Measurements from ENCODE around the gene GARIN5A. TPM values are rescaled to one million over a fixed set of nuclear protein-coding genes. Genes with fewer than 3 reads are reported as not detected.
A peak's percentile ranks its signal among the peaks of the same experiment; 100 is the strongest.

The GARIN5A gene
- total RNA-seq = under 1 TPM in 1 of 2 experiments, not detected in 1; 0.33 TPM

GRCh38 chr19:50476224-50476906 is at the start of gene GARIN5A, which contains the start of gene EMC10:
Gene GARIN5A (minus strand): TSS chr19:50476848. CDS start chr19:50476388, 460 bp downstream.
Gene EMC10 (plus strand): TSS chr19:50476507. CDS start chr19:50476545, 38 bp downstream.
- H3K4me3 Mint-ChIP-seq = peak within 1 kb of the TSS; percentile 98
- H3K4me1 Mint-ChIP-seq = peaks cover 23% of the 10 kb centered on the region
- ChIA-PET CTCF (no interaction called here), POLR2A (interaction anchor here (1.2 kb wide), 1 partner anchor 35 kb away, joined by 4 read pairs; the partner anchor contains the start of gene JOSD2)
- H3K27me3 Mint-ChIP-seq = no peaks in the 10 kb centered on the region
- H3K27ac Mint-ChIP-seq = peak within 1 kb of the TSS; percentile 89
- no peaks in the 10 kb centered on the region for H3K9me3 Mint-ChIP-seq
- DNase-seq = peak; percentile 95
- peaks cover 29% of the 10 kb centered on the region for H3K36me3 Mint-ChIP-seq (ENCODE audit: low read depth)

GRCh38 chr19:50522881-50523280 is 46.2 kb upstream of the GARIN5A start:
- POLR2A ChIA-PET = no interaction called here
- CTCF ChIA-PET = no interaction called here
- no peaks in the 10 kb centered on the region for H3K27me3 Mint-ChIP-seq
- DNase-seq = no peak
- H3K27ac Mint-ChIP-seq = no peak overlapping the region
- no peak overlapping the region for H3K4me3 Mint-ChIP-seq
- no peaks in the 10 kb centered on the region for H3K9me3 Mint-ChIP-seq
- H3K4me1 Mint-ChIP-seq = no peaks in the 10 kb centered on the region
- H3K36me3 Mint-ChIP-seq (ENCODE audit: low read depth) = no peaks in the 10 kb centered on the region

GRCh38 chr19:50520822-50521465 is 44.3 kb upstream of the GARIN5A start:
- ChIA-PET CTCF (interaction anchor here (0.7 kb wide), 1 partner anchor 289 kb away, joined by 3 read pairs; no protein-coding TSS in a partner anchor), POLR2A (interaction anchor here (1.4 kb wide), 1 partner anchor 10 kb away, joined by 6 read pairs; the partner anchor contains the start of gene JOSD2)
- Mint-ChIP-seq H3K36me3 (ENCODE audit: low read depth) (no peaks in the 10 kb centered on the region), H3K9me3 (no peaks in the 10 kb centered on the region), H3K27me3 (no peaks in the 10 kb centered on the region), H3K4me1 (no peaks in the 10 kb centered on the region), H3K4me3 (no peak overlapping the region), H3K27ac (no peak overlapping the region)
- no peak for DNase-seq

DNA sequence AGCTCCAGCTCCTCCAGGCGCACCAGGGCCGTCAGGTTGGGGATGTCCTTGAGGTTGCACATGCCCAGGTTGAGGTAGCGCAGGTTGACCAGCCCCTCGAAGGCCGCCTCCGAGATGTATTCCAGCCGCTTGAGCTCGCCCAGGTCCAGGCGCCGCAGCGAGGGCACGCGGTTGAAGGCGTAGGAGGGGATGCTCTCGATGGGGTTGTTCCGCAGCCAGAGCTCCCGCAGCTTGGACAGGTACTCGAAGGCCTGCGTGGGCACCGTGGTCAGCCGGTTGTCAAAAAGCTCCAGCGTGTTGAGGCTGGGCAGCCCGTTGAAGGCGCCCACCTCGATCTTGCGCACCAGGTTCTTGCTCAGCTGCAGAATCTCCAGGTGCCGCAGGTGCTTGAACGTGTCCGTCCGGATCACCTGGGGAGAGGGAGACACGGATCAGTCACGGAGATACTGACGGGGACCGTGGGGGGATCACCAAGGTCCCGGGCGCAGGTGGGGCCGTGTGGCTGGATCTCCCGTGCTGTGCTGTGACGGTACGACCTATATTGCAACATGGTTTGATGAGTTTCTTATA is 42.4 kb upstream of the GARIN5A start:
- Mint-ChIP-seq H3K9me3 (no peaks in the 10 kb centered on the region), H3K4me1 (no peaks in the 10 kb centered on the region), H3K36me3 (ENCODE audit: low read depth) (no peaks in the 10 kb centered on the region), H3K27me3 (peaks cover 2% of the 10 kb centered on the region), H3K27ac (no peak overlapping the region), H3K4me3 (no peak overlapping the region)
- no peak for DNase-seq
- ChIA-PET POLR2A (no interaction called here), CTCF (no interaction called here)

- Mint-ChIP-seq H3K27me3 (peaks cover 2% of the 10 kb centered on the region), H3K27ac (no peak overlapping the region), H3K9me3 (no peaks in the 10 kb centered on the region), H3K4me3 (no peak overlapping the region), H3K36me3 (ENCODE audit: low read depth) (no peaks in the 10 kb centered on the region), H3K4me1 (no peaks in the 10 kb centered on the region)
- no peak for DNase-seq
- ChIA-PET POLR2A (no interaction called here), CTCF (no interaction called here)
Measured at GRCh38 chr19:50518091-50519005, 41.7 kb upstream of the GARIN5A start.

DNA sequence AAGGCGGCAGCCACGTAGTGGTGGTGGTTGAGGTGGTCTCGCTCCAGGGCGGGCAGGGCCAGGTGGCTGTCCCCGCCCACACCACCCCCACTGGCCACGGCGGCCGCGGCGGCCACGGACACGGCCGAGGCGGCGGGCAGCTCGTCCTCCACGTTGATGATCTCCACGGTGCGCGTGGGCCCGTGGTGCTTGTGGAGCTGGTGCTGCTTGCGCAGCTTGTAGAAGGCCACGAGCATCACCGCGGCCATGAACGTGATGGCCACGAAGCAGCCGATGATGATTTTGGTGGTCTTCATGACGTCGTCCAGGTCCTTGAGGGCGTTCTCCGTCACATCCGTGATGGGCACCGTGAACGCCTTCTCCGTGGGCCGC is 41.0 kb upstream of the GARIN5A start:
- no peak overlapping the region for H3K27ac Mint-ChIP-seq
- H3K4me1 Mint-ChIP-seq = no peaks in the 10 kb centered on the region
- ChIA-PET POLR2A (no interaction called here), CTCF (no interaction called here)
- peaks cover 2% of the 10 kb centered on the region for H3K27me3 Mint-ChIP-seq
- no peaks in the 10 kb centered on the region for H3K36me3 Mint-ChIP-seq (ENCODE audit: low read depth)
- DNase-seq = no peak
- H3K9me3 Mint-ChIP-seq = no peaks in the 10 kb centered on the region
- no peak overlapping the region for H3K4me3 Mint-ChIP-seq

DNA sequence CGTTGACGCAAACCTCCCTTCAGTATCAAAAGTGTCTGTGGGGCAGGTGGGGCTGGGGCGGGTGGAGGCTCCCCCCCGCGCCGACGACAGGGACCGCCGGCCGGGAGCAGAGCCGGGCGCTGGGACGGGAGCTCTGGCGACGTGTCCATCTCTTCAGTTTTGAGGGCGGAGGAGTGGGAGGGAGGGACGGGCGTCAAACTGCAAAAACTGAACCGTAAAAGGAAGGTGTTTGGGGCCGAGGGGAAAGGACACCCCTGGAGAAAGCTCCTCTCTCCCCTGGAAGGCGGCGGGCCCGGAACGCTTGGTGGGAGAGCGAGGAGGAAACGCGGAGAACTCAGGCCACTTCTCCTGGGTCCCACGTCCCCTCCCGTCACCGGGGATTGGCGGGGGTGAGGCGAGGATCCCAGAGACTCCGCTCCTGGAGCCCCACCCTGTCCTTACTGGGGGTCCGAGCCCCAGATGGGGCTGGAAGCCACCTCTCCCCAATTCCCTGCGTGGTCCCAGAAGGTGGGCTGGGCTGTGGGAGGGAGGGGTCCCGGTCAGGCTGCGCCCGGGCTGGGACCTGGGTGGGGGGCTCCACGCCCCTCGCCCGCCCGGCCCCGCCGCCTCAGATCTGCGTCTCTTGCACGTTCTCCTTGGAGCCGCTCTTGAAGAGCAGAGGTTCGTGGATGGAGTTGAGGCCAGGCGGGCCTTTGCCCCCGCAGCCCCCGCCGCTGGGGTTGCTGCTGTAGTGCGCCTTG is 40.5 kb upstream of the GARIN5A start:
- CTCF ChIA-PET = interaction anchor here (0.6 to 1.6 kb wide), 2 partner anchors 20 to 57 kb away, joined by 3 to 5 read pairs; no protein-coding TSS in a partner anchor
- H3K4me1 Mint-ChIP-seq = no peaks in the 10 kb centered on the region
- no peak overlapping the region for H3K27ac Mint-ChIP-seq
- H3K9me3 Mint-ChIP-seq = no peaks in the 10 kb centered on the region
- no peaks in the 10 kb centered on the region for H3K36me3 Mint-ChIP-seq (ENCODE audit: low read depth)
- no peak for DNase-seq
- peaks cover 2% of the 10 kb centered on the region for H3K27me3 Mint-ChIP-seq
- POLR2A ChIA-PET = no interaction called here
- H3K4me3 Mint-ChIP-seq = no peak overlapping the region

DNA sequence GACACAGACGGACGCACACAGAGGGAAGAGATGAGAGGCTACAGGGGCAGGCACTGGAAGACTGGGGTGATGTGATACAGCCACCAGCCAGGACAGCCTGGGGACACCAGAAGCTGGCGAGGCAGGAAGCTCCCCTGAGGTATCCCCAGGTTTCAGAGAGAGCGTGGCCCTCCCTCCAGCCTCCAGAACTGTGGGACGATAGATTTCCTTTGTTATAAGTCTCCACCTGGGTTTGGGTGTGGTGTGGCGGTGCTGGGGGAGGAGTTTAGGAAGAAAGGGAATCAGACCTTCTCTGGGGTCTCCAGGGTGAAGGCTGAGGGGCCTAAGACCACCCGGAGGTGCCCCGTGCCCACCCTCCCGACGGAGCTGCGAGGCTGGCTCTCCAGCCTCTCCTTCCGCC is 39.8 kb upstream of the GARIN5A start:
- no peak overlapping the region for H3K27ac Mint-ChIP-seq
- H3K9me3 Mint-ChIP-seq = no peaks in the 10 kb centered on the region
- peaks cover 3% of the 10 kb centered on the region for H3K4me1 Mint-ChIP-seq
- no peak for DNase-seq
- ChIA-PET CTCF (interaction anchor here (0.6 to 1.6 kb wide), 2 partner anchors 21 to 56 kb away, joined by 3 to 5 read pairs; no protein-coding TSS in a partner anchor), POLR2A (no interaction called here)
- no peaks in the 10 kb centered on the region for H3K36me3 Mint-ChIP-seq (ENCODE audit: low read depth)
- H3K27me3 Mint-ChIP-seq = peaks cover 2% of the 10 kb centered on the region
- H3K4me3 Mint-ChIP-seq = no peak overlapping the region

DNA sequence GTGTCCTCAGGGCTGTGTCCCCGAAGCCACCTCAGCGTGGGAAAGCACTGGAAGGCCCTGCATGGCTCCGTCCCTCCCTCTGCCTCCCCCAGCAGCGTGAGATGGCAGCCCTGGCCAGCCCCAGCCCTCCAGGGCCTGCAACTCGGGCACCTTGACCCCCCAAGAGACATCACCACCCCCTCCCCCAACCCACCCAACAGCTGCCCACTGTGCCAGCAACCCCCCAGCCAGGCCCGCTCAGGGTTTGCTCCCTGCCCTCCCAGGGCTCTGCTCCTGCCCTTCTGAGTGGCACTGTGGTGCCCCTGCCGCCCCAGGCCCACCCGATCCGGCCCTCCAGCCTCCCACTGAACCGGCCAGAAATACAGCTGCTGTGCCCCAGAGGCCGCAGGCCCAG is 38.5 kb upstream of the GARIN5A start:
- peaks cover 13% of the 10 kb centered on the region for H3K4me1 Mint-ChIP-seq

DNA sequence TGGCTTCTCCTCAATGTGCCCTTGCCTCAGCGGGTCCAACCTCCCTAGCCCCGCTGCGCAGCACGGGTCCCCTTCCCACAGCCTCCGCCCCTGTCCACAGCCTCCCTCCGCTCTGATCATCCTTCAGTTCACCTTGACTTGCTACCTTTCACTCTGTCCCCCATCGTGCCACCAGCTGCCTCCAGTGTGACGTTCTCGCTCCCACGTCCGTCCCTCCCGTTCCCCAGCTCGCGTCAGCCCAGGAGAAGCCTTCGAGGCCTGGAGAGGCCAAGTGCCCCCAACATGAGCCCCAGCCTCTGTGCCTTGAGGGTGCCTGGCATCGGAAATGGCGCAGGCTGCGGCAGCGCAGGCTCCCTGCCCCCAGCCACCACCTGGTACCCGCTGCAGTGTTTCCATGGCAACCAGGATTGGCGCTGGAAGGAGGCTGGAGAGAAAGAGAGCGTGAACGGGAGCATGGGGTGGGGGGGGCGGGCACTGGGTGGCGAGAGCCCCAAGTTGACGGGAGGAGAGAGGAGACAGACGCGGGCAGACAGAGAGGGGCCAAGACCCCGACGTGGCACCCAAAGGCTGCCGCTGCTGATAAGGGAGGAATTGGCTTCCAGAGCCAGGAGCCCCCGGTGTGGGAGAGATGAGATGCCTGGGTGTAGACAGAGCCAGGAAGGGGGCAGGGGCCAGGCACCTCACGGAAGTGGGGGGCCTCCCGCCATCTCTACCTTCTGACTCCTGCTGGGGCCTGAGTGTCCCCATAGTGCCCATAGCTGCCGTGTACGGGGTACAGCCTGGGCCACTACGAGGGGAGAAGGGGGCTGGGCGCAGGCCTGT is 37.9 kb upstream of the GARIN5A start:
- H3K27me3 Mint-ChIP-seq = peaks cover 2% of the 10 kb centered on the region
- H3K27ac Mint-ChIP-seq = no peak overlapping the region
- H3K4me3 Mint-ChIP-seq = no peak overlapping the region
- POLR2A ChIA-PET = no interaction called here
- H3K9me3 Mint-ChIP-seq = no peaks in the 10 kb centered on the region
- CTCF ChIA-PET = no interaction called here
- peaks cover 13% of the 10 kb centered on the region for H3K4me1 Mint-ChIP-seq
- H3K36me3 Mint-ChIP-seq (ENCODE audit: low read depth) = peaks cover 5% of the 10 kb centered on the region
- DNase-seq = no peak

More for the DNA sequence above, 38.5 kb upstream of the GARIN5A start:
- no peak overlapping the region for H3K27ac Mint-ChIP-seq
- no peaks in the 10 kb centered on the region for H3K9me3 Mint-ChIP-seq
- ChIA-PET CTCF (interaction anchor here (1.6 kb wide), 1 partner anchor 22 kb away, joined by 5 read pairs; no protein-coding TSS in a partner anchor), POLR2A (no interaction called here)
- no peak for DNase-seq
- no peak overlapping the region for H3K4me3 Mint-ChIP-seq
- H3K27me3 Mint-ChIP-seq = peaks cover 2% of the 10 kb centered on the region
- H3K36me3 Mint-ChIP-seq (ENCODE audit: low read depth) = peaks cover 5% of the 10 kb centered on the region

DNA sequence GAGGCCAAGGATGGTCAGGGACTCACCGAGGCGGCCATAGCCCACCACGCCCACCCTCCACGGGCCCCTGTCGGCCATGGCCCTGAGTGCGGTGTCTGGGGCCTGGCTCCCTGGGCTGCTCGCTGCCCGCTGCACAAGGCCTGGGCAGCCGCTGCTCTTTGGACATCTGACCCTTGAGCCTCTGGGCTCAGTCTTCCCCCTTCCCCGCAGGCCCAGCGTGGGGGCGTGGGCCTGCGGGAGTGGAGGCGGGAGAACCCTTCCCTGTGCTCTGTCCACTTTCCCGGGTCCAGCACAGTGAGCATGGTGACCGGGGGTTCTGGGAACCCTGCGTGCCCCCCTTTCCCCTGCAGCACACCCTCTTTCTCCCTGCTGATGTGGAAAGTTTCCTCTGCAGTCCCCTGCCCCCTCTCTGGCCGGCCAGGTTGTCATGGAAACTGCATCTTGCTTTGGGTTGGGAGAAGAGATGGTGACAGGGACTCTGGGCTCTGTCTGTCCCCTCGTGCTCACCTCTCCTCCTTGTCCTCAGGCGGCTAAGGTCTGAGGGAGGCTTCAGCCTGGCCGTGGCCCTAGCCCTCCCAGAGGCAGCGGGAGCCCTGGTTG is 37.2 kb upstream of the GARIN5A start, which contains the start of gene ASPDH:
ASPDH (minus strand) TSS at position 168 of the 600 bp plus-strand sequence; CDS start at position 78, 90 bp downstream.
- H3K9me3 Mint-ChIP-seq = no peaks in the 10 kb centered on the region
- CTCF ChIA-PET = no interaction called here
- H3K27ac Mint-ChIP-seq = no peak within 1 kb of the TSS
- H3K4me1 Mint-ChIP-seq = peaks cover 18% of the 10 kb centered on the region
- peaks cover 5% of the 10 kb centered on the region for H3K36me3 Mint-ChIP-seq (ENCODE audit: low read depth)
- H3K27me3 Mint-ChIP-seq = peaks cover 2% of the 10 kb centered on the region
- no peak within 1 kb of the TSS for H3K4me3 Mint-ChIP-seq
- POLR2A ChIA-PET = no interaction called here
- DNase-seq = no peak

Data from activated CD4-positive, alpha-beta memory T cell treated with anti-CD3 and anti-CD28 coated beads, Interleukin-2, amount 10 ng/mL, durations not matched to agents 7 days and 5 days (primary cell).